Liver (tissue), 9 donors: ENCODE measurements around the gene FH. TPM values are rescaled to one million over a fixed set of nuclear protein-coding genes. Genes with fewer than 3 reads are reported as not detected.

ENCODE experiments used
- DNase-seq: peaks from one replicate; pipeline ENCODE4 v3.0.0-alpha.2; 2017; ENCODE audit warnings: low spot score
- H3K27ac ChIP-seq, 2 donors: one replicate each; pipeline ENCODE4 v1.7.0; 2013; ENCODE audit warnings: inconsistent platforms in 2 of 2, low read length in 2 of 2, control low read depth in 1 of 2, low read depth in 1 of 2, mild to moderate bottlenecking in 1 of 2
- H3K27me3 ChIP-seq, 4 donors: one replicate each; pipeline versions ENCODE4 v1.6.1 to v1.7.0; 2013; ENCODE audit warnings: low read length in 3 of 4, inconsistent platforms in 1 of 4, mild to moderate bottlenecking in 1 of 4, moderate library complexity in 1 of 4; ENCODE audit not compliant: control insufficient read depth in 4 of 4, insufficient read depth in 4 of 4
- H3K36me3 ChIP-seq, 4 donors: one replicate each; pipeline versions ENCODE4 v1.6.1 to v1.7.0; 2013; ENCODE audit warnings: low read length in 3 of 4, mild to moderate bottlenecking in 3 of 4, low read depth in 1 of 4, moderate library complexity in 1 of 4; ENCODE audit not compliant: control insufficient read depth in 4 of 4, insufficient read depth in 3 of 4
- H3K4me1 ChIP-seq, 4 donors: one replicate each; pipeline versions ENCODE4 v1.6.1 to v1.7.0; 2013; ENCODE audit warnings: low read length in 3 of 4, mild to moderate bottlenecking in 3 of 4, moderate library complexity in 1 of 4; ENCODE audit not compliant: control insufficient read depth in 4 of 4, insufficient read depth in 4 of 4
- H3K4me3 ChIP-seq, 3 donors: one replicate each; pipeline versions ENCODE4 v1.6.1 to v1.7.0; 2013; ENCODE audit warnings: low read length in 3 of 3, control low read depth in 1 of 3, low read depth in 1 of 3, mild to moderate bottlenecking in 1 of 3
- H3K9ac ChIP-seq, 2 donors: one replicate each; pipeline ENCODE4 v1.7.0; 2013; ENCODE audit warnings: low read length in 2 of 2, mild to moderate bottlenecking in 2 of 2, moderate library complexity in 2 of 2, control low read depth in 1 of 2, low read depth in 1 of 2
- H3K9me3 ChIP-seq, 4 donors: one replicate each; pipeline versions ENCODE4 v1.6.1 to v1.7.0; 2013; ENCODE audit warnings: low read length in 3 of 4; ENCODE audit not compliant: control insufficient read depth in 4 of 4
- ATF3 ChIP-seq: IDR thresholded peaks from 2 replicates; pipeline ENCODE4 v1.6.1; 2016; ENCODE audit warnings: antibody characterized with exemption
- CTCF ChIP-seq: fragments of 150-350 bp; IDR thresholded peaks from 2 replicates; pipeline ENCODE4 v1.5.1; 2017; ENCODE audit warnings: improper control_type of control experiment, low read depth, low read length; ENCODE audit not compliant: missing input control
- FOXA1 ChIP-seq: IDR thresholded peaks from 2 replicates; pipeline ENCODE4 v1.6.1; 2016; ENCODE audit warnings: antibody characterized with exemption
- FOXA2 ChIP-seq: IDR thresholded peaks from 2 replicates; pipeline ENCODE4 v1.6.1; 2016; ENCODE audit warnings: antibody characterized with exemption
- HNF4A ChIP-seq, 2 donors: conservative IDR thresholded peaks; 2 replicates each; pipeline ENCODE4 v1.6.1; 2016; ENCODE audit warnings: antibody characterized with exemption in 2 of 2, mild to moderate bottlenecking in 2 of 2
- HNF4G ChIP-seq: IDR thresholded peaks from 2 replicates; pipeline ENCODE4 v1.6.1; 2016; ENCODE audit warnings: antibody characterized with exemption
- JUND ChIP-seq, 2 donors: IDR thresholded peaks; 2 replicates each; pipeline ENCODE4 v1.6.1; 2016; ENCODE audit warnings: antibody characterized with exemption in 2 of 2
- MAX ChIP-seq: IDR thresholded peaks from 2 replicates; pipeline ENCODE4 v1.6.1; 2016; ENCODE audit warnings: antibody characterized with exemption
- NR2F2 ChIP-seq: IDR thresholded peaks from 2 replicates; pipeline ENCODE4 v1.6.1; 2016; ENCODE audit warnings: antibody characterized with exemption
- RAD21 ChIP-seq, 2 donors: IDR thresholded peaks; 2 replicates each; pipeline ENCODE4 v1.6.1; 2016; ENCODE audit warnings: antibody characterized with exemption in 2 of 2, mild to moderate bottlenecking in 2 of 2
- REST ChIP-seq: IDR thresholded peaks from 2 replicates; pipeline ENCODE4 v1.6.1; 2016; ENCODE audit warnings: antibody characterized with exemption, mild to moderate bottlenecking
- RXRA ChIP-seq, 2 donors: IDR thresholded peaks; 2 replicates each; pipeline ENCODE4 v1.6.1; 2017 to 2018; ENCODE audit warnings: antibody characterized with exemption in 2 of 2, mild to moderate bottlenecking in 1 of 2
- SP1 ChIP-seq: IDR thresholded peaks from 2 replicates; pipeline ENCODE4 v1.6.1; 2018; ENCODE audit warnings: antibody characterized with exemption, mild to moderate bottlenecking
- TAF1 ChIP-seq: conservative IDR thresholded peaks from 2 replicates; pipeline ENCODE4 v1.6.1; 2016; ENCODE audit warnings: antibody characterized with exemption, mild to moderate bottlenecking
- YY1 ChIP-seq: IDR thresholded peaks from 2 replicates; pipeline ENCODE4 v1.6.1; 2016; ENCODE audit warnings: antibody characterized with exemption, mild to moderate bottlenecking
- WGBS: extraction: QIAGEN DNeasy Blood & Tissue Kit; methylation state at CpG from one replicate; pipeline ENCODE4 v1.1.7; 2013; 5-methylcytosine and 5-hydroxymethylcytosine counted together
- polyA plus RNA-seq, 2 donors: library from polyadenylated mRNA; stranded (reverse) in 1 of 2; unstranded in 1 of 2; fragments of 200-250 nt in 1 of 2; fragments of >200 nt in 1 of 2; fragmentation: Nextera tagmentation in 1 of 2; extraction: Ambion mirVana in 1 of 2; gene quantifications; one replicate each; pipeline versions ENCODE4 v1.2.1 to v1.2.3, GENCODE V29; 2013 to 2015
- total RNA-seq, 2 donors: library from RNA; depleted of rRNA; stranded (reverse); fragments of >200 nt; gene quantifications; one replicate each; pipeline ENCODE4 v1.2.3, GENCODE V29; 2014
- donor health status: healthy.
- donor health status: healthy.
- donor health status: healthy.
- donor health status: healthy.
- donor health status: healthy.

Gene FH
- total and polyA plus RNA-seq, 4 donors = 68.3 to 145 (median 120) TPM

- Histone ChIP-seq H3K4me3 (peak overlapping the region; percentile 19 to 59 (median 50)), H3K9me3 (no peaks in the 10 kb centered on the region), H3K27me3 (no peaks in the 10 kb centered on the region), H3K36me3 (peaks cover 0 to 10% (median 3%) of the 10 kb centered on the region in 4 donors), H3K4me1 (peaks cover 4 to 47% (median 12%) of the 10 kb centered on the region in 4 donors), H3K27ac (peak overlapping the region; percentile 51 to 86), H3K9ac (peak overlapping the region; percentile 7 to 94)
- TF ChIP-seq HNF4G (no peak), FOXA1 (no peak), JUND (IDR thresholded peaks at IDR 0.05) (no peak), HNF4A (conservative IDR thresholded peaks at IDR 0.05) (no peak), YY1 (no peak), REST (no peak)
- no peak for DNase-seq
- 8% methylated on average over 6 of the region's 6 CpGs for WGBS
Measured at GRCh38 chr1:241520080-241520465, 518 bp upstream of the FH start.

GRCh38 chr1:241518476-241519307, 863 bp downstream of the FH start:
- Histone ChIP-seq H3K4me1 (peaks cover 3 to 47% (median 12%) of the 10 kb centered on the region in 4 donors), H3K27ac (peak overlapping the region; percentile 86 to 96), H3K9ac (peak overlapping the region; percentile 89 to 90), H3K4me3 (peak overlapping the region; percentile 59 to 95 (median 90)), H3K9me3 (no peaks in the 10 kb centered on the region), H3K36me3 (peaks cover 0 to 11% (median 3%) of the 10 kb centered on the region in 4 donors), H3K27me3 (no peaks in the 10 kb centered on the region)
- 2% methylated on average over 28 of the region's 28 CpGs for WGBS
- TF ChIP-seq RXRA (IDR thresholded peaks at IDR 0.05) = no peak
- peak; percentile 25 for TF ChIP-seq YY1
- peak in 1 of 2 donors; percentile 13 for TF ChIP-seq HNF4A (conservative IDR thresholded peaks at IDR 0.05)
- DNase-seq = peak; percentile 47

- TF ChIP-seq FOXA1 = no peak
- no peak for TF ChIP-seq RAD21 (IDR thresholded peaks at IDR 0.05)
- no peak for TF ChIP-seq TAF1
- TF ChIP-seq REST = no peak
- no peak for TF ChIP-seq HNF4G
- TF ChIP-seq MAX = no peak
- TF ChIP-seq NR2F2 = no peak
- TF ChIP-seq SP1 = no peak
- no peak for TF ChIP-seq CTCF
- no peak for TF ChIP-seq FOXA2
- TF ChIP-seq ATF3 = no peak
- TF ChIP-seq HNF4A (conservative IDR thresholded peaks at IDR 0.05) = no peak
- H3K4me1 ChIP-seq = peaks cover 2 to 27% (median 7%) of the 10 kb centered on the region in 4 donors
- H3K27ac ChIP-seq = no peak overlapping the region
- H3K36me3 ChIP-seq = peaks cover 9 to 54% (median 28%) of the 10 kb centered on the region in 4 donors
- no peaks in the 10 kb centered on the region for H3K27me3 ChIP-seq
- WGBS = 76% methylated on average over 5 of the region's 5 CpGs
- H3K9me3 ChIP-seq = no peaks in the 10 kb centered on the region
- H3K4me3 ChIP-seq = no peak overlapping the region
- DNase-seq = no peak
- H3K9ac ChIP-seq = no peak overlapping the region
Measured at GRCh38 chr1:241513378-241513777, 6.2 kb downstream of the FH start.
